ENCODE data around the gene GRIA3.

Gene GRIA3

DNA sequence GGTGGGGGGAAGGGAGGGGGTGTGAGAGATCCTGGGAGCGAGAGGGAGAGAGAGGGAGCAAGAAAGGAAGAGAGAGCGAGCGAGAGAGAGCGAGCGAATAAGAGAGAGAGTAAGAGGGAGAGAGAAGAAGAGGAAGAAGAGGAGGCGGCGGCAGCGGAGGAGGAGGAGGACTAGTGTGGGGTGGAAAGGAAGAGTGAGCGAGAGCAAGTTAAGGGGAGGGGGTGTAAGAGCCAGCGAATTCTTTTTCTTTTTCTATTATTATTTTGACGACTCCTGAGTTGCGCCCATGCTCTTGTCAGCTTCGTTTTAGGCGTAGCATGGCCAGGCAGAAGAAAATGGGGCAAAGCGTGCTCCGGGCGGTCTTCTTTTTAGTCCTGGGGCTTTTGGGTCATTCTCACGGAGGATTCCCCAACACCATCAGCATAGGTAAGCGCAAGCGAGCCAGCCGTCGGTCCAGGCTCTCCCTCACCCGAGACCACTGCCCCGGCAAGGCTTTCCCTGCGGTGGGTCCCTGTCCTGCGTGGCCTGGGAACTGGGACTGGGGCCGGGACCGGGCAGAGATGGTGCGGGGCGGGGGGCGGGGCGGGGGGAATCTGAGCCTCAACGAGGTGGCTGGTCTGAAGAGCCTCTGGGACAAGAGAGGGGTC lies at the start of gene GRIA3:
GRIA3 (plus strand) TSS at position 60 of the 647 bp plus-strand sequence; CDS start at position 318, 258 bp downstream.
- DNase-seq, result peak; percentile 34

DNA sequence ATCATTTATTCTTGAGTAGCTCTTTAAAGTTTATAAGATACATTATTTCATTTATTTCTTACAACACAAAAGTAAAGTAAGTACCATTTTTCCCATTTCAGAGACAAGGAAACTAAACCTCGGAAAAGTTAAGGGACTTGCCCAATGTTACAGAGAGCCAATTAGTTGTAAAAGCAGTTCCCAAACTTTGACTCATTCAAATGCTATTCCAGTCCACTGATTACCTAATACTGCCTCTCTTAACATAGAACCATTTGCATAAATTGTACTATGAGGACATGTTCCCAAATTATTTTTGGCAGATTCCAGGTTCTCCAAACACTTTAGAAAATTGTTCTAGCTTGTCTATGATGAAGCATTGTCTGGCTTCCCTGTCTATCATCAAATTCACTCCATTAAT lies 45.6 kb upstream of the GRIA3 start:
- DNase-seq, result no peak

- no peak for DNase-seq
These were observed 43.6 kb upstream of the GRIA3 start for GRCh38 chrX:123140454-123140853.

DNA sequence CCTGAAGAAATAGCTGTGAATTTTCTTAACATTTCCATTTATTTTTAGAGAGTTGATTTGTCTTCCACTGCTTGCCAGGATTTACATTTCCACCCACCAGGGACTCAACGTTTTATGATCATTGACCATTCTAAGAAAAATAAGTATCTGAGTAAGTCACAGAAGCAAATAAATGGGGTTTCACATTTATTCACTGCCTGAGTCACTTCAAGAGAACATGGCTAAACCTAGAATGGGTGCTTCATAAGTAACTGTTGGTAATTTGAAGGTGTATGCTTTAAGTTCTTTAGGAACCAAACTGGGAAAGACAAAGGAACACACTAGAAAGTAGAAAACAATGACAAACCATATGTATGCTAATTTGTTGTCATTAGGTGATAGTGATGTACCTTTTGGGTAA lies 43.2 kb upstream of the GRIA3 start:
- no peak for DNase-seq

GRCh38 chrX:123153846-123154335 lies 30.2 kb upstream of the GRIA3 start:
- DNase-seq, result no peak

DNA sequence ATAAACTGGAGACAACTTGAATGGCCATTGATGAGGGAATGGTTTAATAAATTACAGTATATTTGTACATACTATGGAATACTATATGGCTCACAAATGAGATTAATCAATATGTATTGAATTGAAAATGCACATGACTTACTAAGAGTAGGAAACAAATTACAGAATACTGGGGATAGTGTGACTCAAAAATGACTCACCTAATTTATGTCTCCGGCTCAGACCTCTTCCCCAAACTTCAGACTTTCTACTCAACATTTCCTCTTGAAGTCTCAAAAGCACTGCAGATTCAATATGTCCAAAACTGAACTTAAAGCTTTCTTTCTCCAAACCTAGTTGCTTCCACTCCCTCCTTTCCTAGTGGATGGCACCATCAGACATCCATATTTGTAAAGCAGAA lies 28.8 kb upstream of the GRIA3 start:
- no peak for DNase-seq

- no peak for DNase-seq
These were observed 26.5 kb upstream of the GRIA3 start for GRCh38 chrX:123157586-123157985.

DNA sequence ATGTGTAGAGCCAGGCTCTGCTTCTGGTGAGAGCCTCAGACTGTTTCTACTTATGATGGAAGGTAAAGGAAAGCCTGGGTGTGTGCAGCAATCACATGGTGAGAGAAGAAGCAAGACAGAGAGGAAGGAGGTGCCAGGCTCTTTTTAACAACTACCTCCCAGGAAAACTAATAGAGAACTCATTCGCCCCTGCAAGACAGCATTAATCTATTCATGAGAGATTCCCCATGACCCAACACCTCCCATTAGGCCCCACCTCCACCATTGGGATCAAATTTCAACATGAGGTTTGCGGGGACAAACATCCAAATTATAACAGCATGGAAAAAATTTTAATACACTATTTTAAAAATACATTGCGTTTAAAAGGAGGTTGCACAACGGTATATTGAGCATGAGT lies 24.7 kb upstream of the GRIA3 start:
- no peak for DNase-seq

DNA sequence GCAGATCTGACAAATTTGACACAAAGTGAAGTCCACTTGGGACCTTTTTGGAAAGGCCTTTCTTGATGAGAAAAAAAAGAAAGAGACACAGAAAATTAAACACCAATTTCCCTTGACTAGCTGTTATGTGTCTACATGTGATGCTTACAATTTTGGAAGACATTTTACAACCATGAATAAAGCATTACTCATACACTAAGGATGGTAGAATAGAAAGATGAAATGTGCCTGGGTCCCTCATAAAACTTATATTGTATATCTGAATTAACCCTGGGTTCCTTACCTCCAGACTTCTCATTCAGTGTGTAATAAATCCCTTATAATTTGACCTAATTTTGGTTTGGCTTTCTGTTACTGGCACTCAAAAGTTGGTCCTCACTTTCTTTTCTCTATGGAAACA lies 16.5 kb upstream of the GRIA3 start:
- DNase-seq, result no peak

DNA sequence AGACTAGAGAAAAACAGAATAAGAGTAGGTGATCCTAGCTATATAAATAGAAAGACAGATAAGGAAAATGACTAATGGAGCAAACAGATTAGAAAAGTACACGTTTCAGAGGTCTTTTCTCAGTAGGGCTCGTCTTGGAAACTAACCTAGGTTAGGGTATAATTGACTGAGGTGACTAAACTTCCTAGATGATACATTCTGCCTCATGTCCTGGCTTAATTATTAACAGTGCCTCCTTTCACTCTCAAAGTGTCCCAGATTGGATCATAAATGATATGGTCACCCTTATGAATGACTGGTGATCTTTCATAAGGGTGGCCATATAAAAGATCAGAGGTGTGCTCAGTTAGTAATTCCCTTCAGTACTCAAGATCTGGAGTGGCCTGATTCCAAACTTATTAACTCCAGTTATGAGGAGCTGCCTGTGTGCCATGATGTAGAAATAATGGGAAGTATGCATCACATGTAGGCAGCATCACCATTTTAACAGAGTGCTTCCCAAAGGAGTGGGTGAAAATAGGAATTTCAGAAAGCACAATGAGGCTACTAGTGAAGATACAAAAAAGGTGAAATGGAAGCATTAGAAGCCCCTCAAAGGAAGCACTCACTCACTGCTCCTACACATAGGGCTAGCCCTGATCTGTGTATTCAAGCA lies 14.7 kb upstream of the GRIA3 start:
- no peak for DNase-seq

GRCh38 chrX:123170546-123170945 lies 13.5 kb upstream of the GRIA3 start:
- peak; percentile 81 for DNase-seq

DNA sequence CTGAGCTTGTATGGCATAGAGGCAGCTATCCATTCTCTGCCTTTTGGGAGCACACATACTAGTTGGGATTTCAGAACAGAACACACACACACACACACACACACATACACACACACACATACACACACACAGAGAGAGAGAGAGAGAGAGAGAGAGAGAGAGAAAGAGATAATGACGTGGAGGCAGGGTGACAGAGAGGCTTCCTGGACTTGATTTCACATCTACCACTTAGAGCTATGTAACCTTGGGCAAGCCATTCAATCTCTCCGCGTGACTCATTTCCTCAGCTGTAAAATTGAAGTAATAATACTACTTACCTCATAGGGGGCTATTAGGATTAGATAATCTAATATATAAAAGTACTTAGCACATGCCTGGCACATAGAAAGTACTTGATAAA lies 12.3 kb upstream of the GRIA3 start:
- peak; percentile 25 for DNase-seq

- DNase-seq, result peak; percentile 83
These were observed 11.2 kb upstream of the GRIA3 start for GRCh38 chrX:123172869-123173268.

- peak; percentile 52 for DNase-seq
These were observed 10.2 kb upstream of the GRIA3 start for GRCh38 chrX:123173833-123174232.

- DNase-seq, result peak; percentile 4
These were observed 8.5 kb upstream of the GRIA3 start for GRCh38 chrX:123175366-123176122.

- DNase-seq, result no peak
These were observed 2.7 kb upstream of the GRIA3 start for GRCh38 chrX:123181233-123181914.

GRCh38 chrX:123184866-123185276 lies 793 bp downstream of the GRIA3 start:
- DNase-seq, result peak; percentile 5

- DNase-seq, result no peak
These were observed 1.6 kb downstream of the GRIA3 start for GRCh38 chrX:123185721-123186120.

DNA sequence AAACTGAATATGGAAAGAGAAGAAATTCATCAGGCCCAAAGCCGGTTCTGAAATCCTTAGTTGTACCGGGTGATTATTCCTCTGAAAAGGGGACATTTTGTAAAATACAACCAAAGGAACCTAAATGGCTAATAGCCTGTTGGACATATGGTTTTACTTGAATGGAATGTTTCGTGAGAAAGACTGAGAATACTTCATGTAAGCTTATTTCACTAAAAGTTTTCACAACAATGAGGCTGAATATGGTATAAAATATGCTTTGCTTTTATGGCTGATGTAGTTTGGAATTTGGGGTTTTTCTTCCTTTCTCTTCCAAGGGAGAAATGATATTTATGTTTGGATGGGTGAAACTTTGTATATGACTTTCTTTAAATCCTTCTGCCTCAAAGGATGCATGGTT lies 2.7 kb downstream of the GRIA3 start:
- no peak for DNase-seq

DNA sequence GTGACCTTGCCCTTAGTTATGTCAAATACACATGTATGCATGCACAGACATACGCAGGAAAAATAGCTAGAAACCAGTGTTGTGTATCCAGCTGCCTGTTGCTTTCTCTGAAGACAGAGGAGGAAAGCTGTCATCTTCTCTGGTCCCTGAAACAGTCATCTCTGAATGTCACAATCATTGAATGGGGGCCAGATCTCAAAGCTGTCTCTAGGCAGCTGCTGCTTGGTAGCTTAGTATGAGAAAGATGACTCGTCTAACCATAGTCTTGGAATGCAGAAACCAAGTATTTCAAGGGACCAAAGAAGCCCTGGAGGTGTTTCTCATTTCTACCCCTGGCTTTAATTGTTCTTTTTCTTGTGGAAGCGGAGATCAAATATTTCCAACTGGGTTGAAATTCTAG lies 4.0 kb downstream of the GRIA3 start:
- no peak for DNase-seq

DNA sequence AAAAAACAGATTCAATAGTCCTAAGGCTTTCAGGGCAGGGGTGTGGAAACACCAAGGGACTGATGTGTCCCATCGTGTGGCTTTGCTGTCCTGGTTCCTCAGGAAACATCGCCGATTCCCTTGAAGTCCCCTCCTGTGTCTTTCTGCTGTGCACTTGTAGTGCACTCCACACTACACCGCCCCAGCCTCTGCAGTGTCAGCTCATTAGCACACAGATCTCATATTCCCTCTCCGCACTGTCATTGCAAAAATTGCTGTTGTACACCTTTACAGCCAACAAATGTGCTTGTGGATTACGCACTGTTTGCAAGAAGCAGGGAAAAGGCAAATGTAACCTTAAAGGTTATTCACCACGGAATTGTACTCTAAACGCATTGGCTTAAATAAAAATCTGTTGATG lies 5.3 kb downstream of the GRIA3 start:
- DNase-seq, result no peak

DNA sequence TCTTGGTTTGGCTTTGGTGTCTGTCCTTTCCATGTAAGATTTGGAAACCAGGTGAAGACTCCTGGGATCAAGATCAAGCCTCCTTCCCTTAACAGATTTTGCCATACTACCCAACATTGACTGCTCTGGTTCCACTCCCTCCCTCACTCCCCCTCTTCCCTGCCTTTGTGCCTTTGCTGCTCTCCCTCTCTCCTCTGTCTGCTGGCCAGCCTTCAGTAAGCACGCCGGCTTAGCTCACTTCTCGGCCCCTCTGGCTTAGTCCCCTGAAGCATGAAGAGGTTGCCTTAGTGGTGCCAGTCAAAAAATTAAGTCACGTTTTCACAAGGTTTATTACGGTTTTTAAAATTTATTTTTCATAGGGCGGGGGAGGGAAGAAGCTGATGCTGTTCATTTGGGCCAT lies 6.0 kb downstream of the GRIA3 start:
- no peak for DNase-seq

DNA sequence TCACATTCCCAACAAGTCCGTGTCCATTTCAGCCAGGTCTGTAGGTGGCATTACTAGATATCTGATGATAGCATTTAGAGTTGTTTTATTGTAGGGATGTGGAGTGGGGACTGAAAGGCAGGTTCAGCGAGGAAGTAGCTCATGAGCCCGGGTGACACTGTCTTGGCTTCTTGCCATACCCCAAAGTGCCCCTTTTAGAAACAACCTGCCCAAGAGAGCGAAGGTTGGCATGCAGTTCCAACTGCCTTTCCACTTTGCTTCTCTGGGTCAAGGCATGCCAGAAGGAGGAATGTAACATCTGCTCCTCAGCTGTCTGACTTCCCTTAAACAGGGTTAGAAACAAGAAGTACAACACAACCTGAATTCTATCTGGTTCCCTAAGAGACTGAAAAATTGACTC lies 9.0 kb downstream of the GRIA3 start:
- peak; percentile 26 for DNase-seq
